ENCODE data around the gene ZBTB7B. TPM values are rescaled to one million over a fixed set of nuclear protein-coding genes. Genes with fewer than 3 reads are reported as not detected.

The ZBTB7B gene
- polyA plus RNA-seq, 3 donors from 2014 or later: 0.96 to 3.3 (median 1.8) TPM

DNA sequence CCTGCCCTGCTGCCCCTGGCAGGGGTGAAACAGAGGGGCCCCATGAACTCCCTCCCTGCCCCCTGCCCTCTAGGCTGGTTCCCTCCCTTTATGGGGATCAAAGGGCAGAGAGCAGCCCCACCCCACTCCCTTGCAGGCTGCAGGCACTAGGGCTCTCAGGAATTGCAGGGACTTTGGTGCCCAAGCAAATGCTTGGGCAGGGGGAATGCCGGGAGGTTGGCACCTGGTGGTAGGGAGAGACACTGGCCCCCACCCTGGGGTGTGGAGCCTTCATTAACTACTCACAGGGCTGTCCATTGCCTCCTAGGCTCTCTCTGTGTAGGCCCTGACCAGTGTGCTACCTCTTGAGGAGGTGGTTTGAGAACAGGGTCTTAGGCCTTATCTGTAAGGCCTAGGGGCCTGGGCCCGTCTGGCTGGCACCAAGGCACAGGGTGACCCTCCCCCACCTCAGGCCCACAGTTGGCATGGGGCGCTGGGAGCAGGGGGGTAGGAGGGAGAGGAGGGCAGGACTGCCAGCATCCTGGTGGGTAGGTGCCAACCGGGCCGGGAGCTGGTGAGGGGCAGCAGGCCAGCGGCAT is 4.7 kb downstream of the ZBTB7B start:
- Mint-ChIP-seq H3K4me1 (peaks cover 62 to 65% of the 10 kb centered on the region in 2 donors), H3K27ac (no peak overlapping the region), H3K9me3 (peaks cover 0 to 1% (median 0%) of the 10 kb centered on the region in 6 donors), H3K27me3 (ENCODE audit: low read depth in 3 of 3) (peaks cover 0 to 2% (median 1%) of the 10 kb centered on the region in 3 donors), H3K36me3 (no peaks in the 10 kb centered on the region), H3K4me3 (no peak overlapping the region)
- DNase-seq: no peak

DNA sequence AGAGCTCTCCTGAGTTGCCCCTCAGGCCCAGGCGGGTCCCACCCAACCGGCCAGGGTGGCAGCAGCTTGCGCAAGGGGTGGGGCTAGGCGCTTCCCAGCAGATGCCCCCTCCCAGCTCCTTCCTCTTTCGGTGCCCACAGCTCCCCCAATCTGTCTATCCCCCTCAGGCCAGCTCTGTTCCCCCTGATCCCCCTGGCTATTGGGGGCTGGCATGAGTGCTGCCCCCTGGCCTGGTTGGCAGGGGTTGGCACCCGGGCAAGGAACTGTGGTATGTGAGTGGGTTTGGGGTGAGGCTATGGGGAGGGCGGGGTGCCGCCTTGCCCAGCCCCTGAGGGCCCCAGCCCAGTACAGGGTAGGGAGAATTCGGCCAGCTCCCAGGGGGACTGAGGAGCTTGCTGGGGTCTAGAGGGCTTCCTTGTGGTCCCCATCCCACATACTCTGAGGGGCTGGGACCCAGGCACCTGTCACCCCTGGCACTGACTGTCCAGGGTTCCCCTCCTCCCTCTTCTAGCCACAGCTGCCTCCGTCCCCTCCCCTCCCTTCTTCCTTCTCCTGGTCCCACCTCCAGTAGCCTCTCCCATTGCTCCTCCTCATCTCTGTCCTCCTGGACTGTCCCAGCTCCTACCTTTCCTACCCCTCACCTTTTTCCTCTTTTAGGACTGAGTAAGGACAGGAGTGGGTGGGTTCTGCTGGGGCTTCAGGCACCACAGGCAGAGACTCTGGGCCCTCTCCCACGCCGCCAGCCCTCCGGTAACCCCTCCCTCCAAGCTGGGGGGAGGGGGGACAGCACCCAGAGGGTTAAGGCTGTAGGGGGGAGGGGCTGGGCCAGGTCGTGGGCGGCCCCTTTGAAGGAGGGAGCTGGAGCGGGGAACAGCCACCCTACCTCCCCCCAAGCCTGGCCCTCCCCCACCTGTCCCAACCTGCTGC is 5.7 kb downstream of the ZBTB7B start:
- Mint-ChIP-seq H3K4me3 (no peak overlapping the region), H3K4me1 (peaks cover 70 to 74% of the 10 kb centered on the region in 2 donors), H3K27me3 (ENCODE audit: low read depth in 3 of 3) (peaks cover 0 to 2% (median 1%) of the 10 kb centered on the region in 3 donors), H3K36me3 (no peaks in the 10 kb centered on the region), H3K9me3 (peaks cover 0 to 1% (median 0%) of the 10 kb centered on the region in 6 donors), H3K27ac (peak overlapping the region in 1 of 6 donors; percentile 38)
- DNase-seq: no peak

DNA sequence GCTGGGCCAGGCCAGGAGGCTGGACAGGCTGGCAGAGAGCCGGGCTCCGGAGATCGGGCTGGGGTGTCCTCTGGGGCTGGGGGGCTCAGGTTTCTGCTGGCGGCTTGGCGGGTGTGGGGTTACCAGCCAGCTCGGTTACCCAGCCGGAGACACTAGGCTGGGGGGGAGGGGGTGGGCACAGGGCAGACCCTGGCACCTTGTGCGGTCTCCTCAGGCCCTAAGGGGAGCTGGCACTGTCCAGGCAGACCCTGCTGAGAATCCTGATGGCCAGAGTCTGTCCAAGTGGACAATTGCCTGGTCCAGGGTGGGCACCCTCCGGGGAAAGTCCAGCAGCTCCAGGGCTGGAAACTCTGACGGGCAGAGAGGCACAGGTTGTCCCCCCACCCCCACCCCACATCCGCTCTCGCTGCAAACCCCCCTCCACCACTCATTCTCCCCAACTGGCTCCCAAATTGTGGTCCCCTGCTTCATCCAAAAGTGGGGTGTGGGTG is 6.7 kb downstream of the ZBTB7B start:
- H3K9me3 Mint-ChIP-seq: peaks cover 0 to 1% (median 0%) of the 10 kb centered on the region in 6 donors
- DNase-seq: no peak
- peaks cover 72 to 74% of the 10 kb centered on the region in 2 donors for H3K4me1 Mint-ChIP-seq
- peaks cover 0 to 1% (median 1%) of the 10 kb centered on the region in 3 donors for H3K27me3 Mint-ChIP-seq (ENCODE audit: low read depth in 3 of 3)
- peak overlapping the region in 3 of 6 donors; percentile 16 to 93 (median 60) for H3K27ac Mint-ChIP-seq
- peak overlapping the region in 2 of 5 donors; percentile 35 to 51 for H3K4me3 Mint-ChIP-seq
- H3K36me3 Mint-ChIP-seq: no peaks in the 10 kb centered on the region

DNA sequence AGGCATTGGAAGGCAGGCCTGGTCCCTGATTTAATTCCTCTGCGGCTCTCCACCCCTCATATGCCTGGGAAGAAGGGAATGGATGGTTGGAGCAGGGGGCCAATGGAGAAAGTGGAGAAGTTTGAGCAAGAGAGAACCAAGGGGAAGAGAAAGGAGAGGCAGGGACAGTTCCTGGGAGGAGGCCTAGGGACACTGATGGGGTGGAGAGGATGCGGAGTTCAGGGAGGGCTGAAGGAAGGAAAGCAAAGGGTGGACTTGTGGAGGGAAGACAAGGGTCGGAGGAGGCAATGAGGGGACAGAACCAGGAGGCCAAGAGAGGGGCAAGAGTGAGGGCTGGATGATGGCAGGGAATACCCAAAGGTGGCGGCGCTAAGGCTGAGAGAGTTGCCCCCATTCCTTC is 7.1 kb downstream of the ZBTB7B start:
- H3K27ac Mint-ChIP-seq: peak overlapping the region in 5 of 6 donors; percentile 13 to 93 (median 60)
- H3K27me3 Mint-ChIP-seq (ENCODE audit: low read depth in 3 of 3): peaks cover 0 to 1% (median 0%) of the 10 kb centered on the region in 3 donors
- H3K9me3 Mint-ChIP-seq: peaks cover 0 to 1% (median 0%) of the 10 kb centered on the region in 6 donors
- H3K4me1 Mint-ChIP-seq: peaks cover 68 to 70% of the 10 kb centered on the region in 2 donors
- H3K4me3 Mint-ChIP-seq: peak overlapping the region; percentile 43 to 52 (median 50)
- H3K36me3 Mint-ChIP-seq: no peaks in the 10 kb centered on the region
- DNase-seq: no peak

DNA sequence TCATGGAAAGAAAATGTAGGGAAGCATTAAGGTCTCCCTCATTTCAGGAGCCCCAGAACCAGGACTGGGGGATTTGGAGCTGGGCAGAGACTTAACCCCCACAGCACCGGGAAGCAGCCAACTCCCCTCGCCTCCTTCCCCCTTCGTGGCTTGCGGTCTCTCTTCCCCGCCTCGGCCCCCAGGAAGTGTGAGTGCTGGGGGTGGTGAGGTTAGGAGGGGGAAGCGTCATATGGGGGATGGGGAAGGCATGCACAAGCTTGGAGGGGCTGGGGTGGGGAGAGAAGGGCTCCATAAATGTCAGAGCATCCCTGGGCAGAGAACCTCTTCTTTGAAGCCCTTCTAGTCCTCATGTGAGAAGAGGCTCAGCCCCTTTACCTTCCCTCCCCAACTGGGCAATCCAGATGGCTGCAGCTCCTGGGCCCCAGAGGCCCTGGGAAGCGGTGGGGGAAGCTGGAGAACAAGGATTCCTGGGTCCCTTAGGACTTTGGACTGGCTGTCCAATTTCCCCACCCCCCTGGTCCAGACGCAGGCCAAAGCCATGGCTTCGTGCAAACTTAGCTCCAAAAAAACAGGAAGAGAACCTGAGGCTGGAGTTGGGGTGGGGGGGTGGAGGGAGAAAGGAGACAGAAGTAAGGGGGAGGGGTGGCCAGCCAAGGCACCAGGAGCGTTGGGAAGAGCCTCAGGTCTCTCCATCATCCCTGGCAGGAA is 7.8 kb downstream of the ZBTB7B start:
- Mint-ChIP-seq H3K27ac (peak overlapping the region in 4 of 6 donors; percentile 16 to 93 (median 72)), H3K9me3 (peaks cover 0 to 1% (median 0%) of the 10 kb centered on the region in 6 donors), H3K27me3 (ENCODE audit: low read depth in 3 of 3) (peaks cover 0 to 1% (median 0%) of the 10 kb centered on the region in 3 donors), H3K36me3 (no peaks in the 10 kb centered on the region), H3K4me1 (peaks cover 64 to 67% of the 10 kb centered on the region in 2 donors), H3K4me3 (peak overlapping the region; percentile 43 to 53 (median 51))
- no peak for DNase-seq

DNA sequence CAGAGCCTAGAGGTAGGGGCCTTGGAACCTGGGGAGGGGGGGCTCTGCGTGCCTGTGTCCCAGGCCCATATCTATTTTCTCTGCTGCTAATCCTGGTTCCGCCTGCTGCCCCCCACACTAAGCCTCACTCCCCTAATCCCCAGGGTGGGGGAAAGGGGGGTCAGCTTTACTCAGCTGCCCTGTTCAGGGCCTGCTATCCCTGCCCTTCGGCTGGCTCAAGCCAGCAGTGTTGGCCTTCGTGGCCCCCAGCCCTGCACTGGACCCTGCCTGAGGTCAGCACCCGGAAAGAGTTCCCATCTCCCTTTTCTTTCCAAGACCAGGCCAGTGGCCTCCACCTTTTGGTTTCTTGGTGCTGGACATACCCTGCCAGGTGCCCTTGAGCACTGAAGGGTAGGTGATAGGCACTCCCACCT is 8.4 kb downstream of the ZBTB7B start:
- DNase-seq: no peak
- peaks cover 0 to 1% (median 0%) of the 10 kb centered on the region in 3 donors for H3K27me3 Mint-ChIP-seq (ENCODE audit: low read depth in 3 of 3)
- H3K4me3 Mint-ChIP-seq: peak overlapping the region in 3 of 5 donors; percentile 3 to 36 (median 18)
- peaks cover 60 to 66% of the 10 kb centered on the region in 2 donors for H3K4me1 Mint-ChIP-seq
- H3K36me3 Mint-ChIP-seq: peaks cover 0 to 3% (median 0%) of the 10 kb centered on the region in 3 donors
- peak overlapping the region in 3 of 6 donors; percentile 26 to 51 (median 32) for H3K27ac Mint-ChIP-seq
- peaks cover 0 to 1% (median 0%) of the 10 kb centered on the region in 6 donors for H3K9me3 Mint-ChIP-seq

DNA sequence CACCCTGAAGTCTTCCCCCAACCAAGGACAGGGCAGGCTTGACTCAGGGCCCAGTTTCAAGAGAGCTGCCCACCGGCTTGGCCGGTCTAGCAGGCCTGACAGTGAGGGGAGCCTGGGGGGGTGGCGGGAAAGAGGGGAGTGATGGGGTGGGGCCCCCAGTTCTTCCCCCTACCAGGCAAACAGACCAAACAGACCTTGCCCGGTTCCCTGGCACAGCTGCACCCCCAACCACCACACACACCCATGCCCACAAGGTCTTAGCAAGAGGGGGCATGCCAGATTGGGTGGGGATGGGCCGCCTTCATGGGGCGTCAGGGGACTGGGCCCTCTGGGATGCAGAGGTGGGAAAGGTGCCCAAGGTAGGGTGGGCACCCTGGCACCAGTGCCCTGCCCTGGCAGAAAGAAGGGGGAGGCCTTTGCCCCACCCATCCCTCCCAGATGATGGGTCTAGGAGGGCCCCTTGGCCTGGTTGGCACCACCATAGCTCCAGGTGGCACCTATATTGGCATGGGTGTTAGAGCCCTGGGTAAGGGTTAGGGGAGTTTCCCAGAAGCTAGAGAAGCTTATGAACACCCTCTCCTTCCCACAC is 8.9 kb downstream of the ZBTB7B start:
- H3K36me3 Mint-ChIP-seq: peaks cover 0 to 4% (median 0%) of the 10 kb centered on the region in 3 donors
- peaks cover 60 to 63% of the 10 kb centered on the region in 2 donors for H3K4me1 Mint-ChIP-seq
- H3K27ac Mint-ChIP-seq: peak overlapping the region in 2 of 6 donors; percentile 26 to 32
- no peak for DNase-seq
- peak overlapping the region in 2 of 5 donors; percentile 29 to 36 for H3K4me3 Mint-ChIP-seq
- H3K27me3 Mint-ChIP-seq (ENCODE audit: low read depth in 3 of 3): peaks cover 0 to 4% (median 0%) of the 10 kb centered on the region in 3 donors
- peaks cover 0 to 1% (median 0%) of the 10 kb centered on the region in 6 donors for H3K9me3 Mint-ChIP-seq

DNA sequence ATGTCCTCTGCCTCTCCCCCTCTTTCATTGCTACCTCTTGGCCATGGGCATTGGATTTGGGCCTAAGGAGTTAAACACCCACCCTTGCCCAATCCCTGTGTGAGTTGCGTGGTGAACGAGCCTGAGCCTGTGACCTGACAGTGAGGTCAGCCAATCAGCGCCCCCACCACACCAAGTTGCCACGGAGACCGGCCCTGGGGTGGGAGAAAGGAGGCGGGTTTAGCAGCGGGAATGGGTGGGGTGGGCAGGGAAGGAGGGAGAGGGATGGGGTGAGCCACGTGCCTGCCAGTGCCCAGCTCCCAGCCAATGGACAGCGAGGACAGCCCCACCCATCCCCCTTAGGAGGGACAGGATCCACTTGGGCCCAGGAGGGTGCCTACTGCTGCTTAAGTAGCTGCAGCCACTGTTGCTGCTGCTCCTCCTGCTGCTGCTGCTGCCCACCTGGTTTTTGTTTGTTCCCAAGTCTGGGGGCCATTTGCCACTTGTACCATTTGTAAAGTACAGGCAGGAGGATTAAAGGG is 9.5 kb downstream of the ZBTB7B start:
- Mint-ChIP-seq H3K27ac (peak overlapping the region in 5 of 6 donors; percentile 35 to 86 (median 45)), H3K4me3 (peak overlapping the region in 2 of 5 donors; percentile 12 to 29), H3K4me1 (peaks cover 56 to 57% of the 10 kb centered on the region in 2 donors), H3K27me3 (ENCODE audit: low read depth in 3 of 3) (peaks cover 0 to 4% (median 0%) of the 10 kb centered on the region in 3 donors), H3K9me3 (peaks cover 0 to 1% (median 0%) of the 10 kb centered on the region in 6 donors), H3K36me3 (peaks cover 0 to 4% (median 0%) of the 10 kb centered on the region in 3 donors)
- no peak for DNase-seq

DNA sequence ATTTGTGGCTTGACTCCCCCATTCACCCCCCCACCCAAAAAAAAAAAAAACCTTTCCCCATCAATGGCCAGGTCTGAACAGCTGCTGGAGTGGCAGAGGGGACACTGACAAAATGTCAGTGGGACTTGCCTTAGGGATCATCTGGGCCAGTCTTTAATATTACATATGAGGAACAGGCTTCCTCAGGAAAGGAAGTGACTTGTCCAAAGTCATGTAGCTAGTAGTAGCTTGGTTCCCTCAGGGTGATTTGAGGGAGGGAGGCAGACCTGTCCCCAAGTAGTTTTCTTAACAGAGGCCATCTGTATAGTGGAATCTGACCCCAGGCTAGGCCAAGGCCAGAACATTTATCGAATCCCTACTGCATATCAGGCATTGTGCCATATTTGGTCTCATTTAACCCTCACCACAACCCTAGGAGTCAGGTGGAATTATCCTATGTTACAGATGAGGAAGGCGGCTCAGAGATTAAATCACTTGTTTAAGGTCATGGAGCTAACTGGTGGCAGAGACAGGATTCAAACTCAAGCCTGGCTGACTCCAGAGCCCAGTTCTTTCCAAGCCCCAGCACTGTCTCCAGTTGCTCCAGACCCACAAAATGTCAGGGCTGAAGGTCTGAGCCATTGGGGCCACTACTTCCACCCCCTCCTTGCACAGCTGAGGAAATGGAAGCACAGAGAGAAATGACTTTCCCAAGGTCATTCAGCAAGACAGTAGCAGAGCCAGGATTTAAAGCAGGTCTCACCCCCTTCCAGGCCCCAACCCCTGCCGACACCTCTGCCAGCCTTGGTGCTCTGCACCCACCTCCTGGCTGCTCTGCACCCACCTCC is 10.4 kb downstream of the ZBTB7B start:
- peak overlapping the region in 3 of 5 donors; percentile 3 to 46 (median 20) for H3K4me3 Mint-ChIP-seq
- peaks cover 61 to 62% of the 10 kb centered on the region in 2 donors for H3K4me1 Mint-ChIP-seq
- peaks cover 0 to 4% (median 0%) of the 10 kb centered on the region in 3 donors for H3K36me3 Mint-ChIP-seq
- H3K27me3 Mint-ChIP-seq (ENCODE audit: low read depth in 3 of 3): peaks cover 0 to 4% (median 0%) of the 10 kb centered on the region in 3 donors
- no peak for DNase-seq
- peaks cover 0 to 1% (median 0%) of the 10 kb centered on the region in 6 donors for H3K9me3 Mint-ChIP-seq
- peak overlapping the region; percentile 35 to 87 (median 82) for H3K27ac Mint-ChIP-seq

DNA sequence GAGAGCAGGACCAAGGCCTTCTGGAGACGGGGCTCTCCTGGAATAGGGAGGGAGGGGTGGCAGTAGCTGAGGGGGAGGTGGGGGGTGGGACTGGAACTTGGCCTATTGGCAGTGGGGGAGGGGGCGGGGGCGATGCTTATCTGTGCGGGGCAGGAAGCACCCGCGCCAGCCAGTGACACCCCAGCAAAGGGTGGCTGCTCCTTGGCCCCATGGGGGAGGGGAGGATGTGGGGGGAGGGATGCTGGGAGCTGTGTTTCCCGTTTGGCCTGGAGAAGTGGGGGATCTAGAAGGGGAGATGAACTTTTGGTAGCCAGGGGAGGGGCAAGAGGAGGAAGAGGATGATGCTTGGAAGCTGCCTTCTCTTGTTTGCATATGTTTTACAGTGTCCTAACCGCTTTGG is 11.0 kb downstream of the ZBTB7B start:
- H3K27ac Mint-ChIP-seq: peak overlapping the region in 4 of 6 donors; percentile 35 to 72 (median 66)
- peak overlapping the region in 1 of 5 donors; percentile 14 for H3K4me3 Mint-ChIP-seq
- peaks cover 61 to 62% of the 10 kb centered on the region in 2 donors for H3K4me1 Mint-ChIP-seq
- DNase-seq: no peak
- no peaks in the 10 kb centered on the region for H3K9me3 Mint-ChIP-seq
- peaks cover 0 to 4% (median 0%) of the 10 kb centered on the region in 3 donors for H3K36me3 Mint-ChIP-seq
- peaks cover 0 to 4% (median 0%) of the 10 kb centered on the region in 3 donors for H3K27me3 Mint-ChIP-seq (ENCODE audit: low read depth in 3 of 3)

DNA sequence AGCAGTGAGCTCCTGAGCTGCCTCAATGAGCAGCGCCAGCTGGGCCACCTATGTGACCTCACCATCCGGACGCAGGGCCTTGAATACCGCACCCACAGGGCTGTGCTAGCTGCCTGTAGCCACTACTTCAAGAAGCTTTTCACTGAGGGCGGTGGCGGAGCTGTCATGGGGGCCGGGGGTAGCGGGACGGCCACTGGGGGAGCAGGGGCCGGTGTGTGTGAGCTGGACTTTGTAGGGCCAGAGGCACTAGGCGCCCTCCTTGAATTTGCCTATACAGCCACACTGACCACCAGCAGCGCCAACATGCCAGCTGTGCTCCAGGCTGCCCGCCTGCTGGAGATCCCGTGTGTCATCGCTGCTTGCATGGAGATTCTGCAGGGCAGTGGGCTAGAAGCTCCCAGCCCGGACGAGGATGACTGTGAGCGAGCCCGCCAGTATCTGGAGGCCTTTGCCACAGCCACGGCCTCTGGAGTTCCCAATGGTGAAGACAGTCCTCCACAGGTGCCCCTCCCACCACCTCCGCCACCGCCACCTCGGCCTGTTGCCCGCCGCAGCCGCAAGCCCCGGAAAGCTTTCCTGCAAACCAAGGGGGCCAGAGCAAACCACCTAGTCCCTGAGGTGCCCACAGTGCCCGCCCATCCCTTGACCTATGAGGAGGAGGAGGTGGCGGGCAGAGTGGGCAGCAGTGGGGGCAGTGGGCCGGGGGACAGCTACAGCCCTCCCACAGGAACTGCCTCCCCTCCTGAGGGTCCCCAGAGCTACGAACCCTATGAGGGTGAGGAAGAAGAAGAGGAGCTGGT is 12.3 kb downstream of the ZBTB7B start:
- DNase-seq: no peak
- H3K27ac Mint-ChIP-seq: no peak overlapping the region
- peaks cover 0 to 4% (median 0%) of the 10 kb centered on the region in 3 donors for H3K36me3 Mint-ChIP-seq
- H3K9me3 Mint-ChIP-seq: no peaks in the 10 kb centered on the region
- H3K27me3 Mint-ChIP-seq (ENCODE audit: low read depth in 3 of 3): peaks cover 0 to 4% (median 0%) of the 10 kb centered on the region in 3 donors
- no peak overlapping the region for H3K4me3 Mint-ChIP-seq
- peaks cover 49 to 55% of the 10 kb centered on the region in 2 donors for H3K4me1 Mint-ChIP-seq
